Ecto neural progenitor cell (in vitro differentiated cells): ENCODE measurements around the gene SOD2.
"Not testable (repeated sequence)": the region's sequence is repeated elsewhere in the genome, so short reads cannot be mapped to it uniquely, and the experiment has no call there.

ENCODE experiments used
- DNase-seq: peaks from one replicate; pipeline ENCODE4 v3.0.0-alpha.2; 2018; ENCODE audit warnings: low spot score

Gene SOD2

GRCh38 chr6:159682810-159683209 lies 10.2 kb downstream of the SOD2 start:
- no peak for DNase-seq

- DNase-seq: no peak
These were observed 10.7 kb downstream of the SOD2 start for GRCh38 chr6:159682295-159682694.

- DNase-seq: no peak
These were observed 11.7 kb downstream of the SOD2 start for GRCh38 chr6:159681191-159681880.

- no peak for DNase-seq
These were observed 12.9 kb downstream of the SOD2 start for GRCh38 chr6:159680104-159680503.

- no peak for DNase-seq
These were observed 13.7 kb downstream of the SOD2 start for GRCh38 chr6:159679091-159680077.

- no peak for DNase-seq
These were observed 14.5 kb downstream of the SOD2 start for GRCh38 chr6:159678574-159678973.

- no peak for DNase-seq
These were observed 15.4 kb downstream of the SOD2 start for GRCh38 chr6:159677506-159678165.

- DNase-seq: no peak
These were observed 16.0 kb downstream of the SOD2 start for GRCh38 chr6:159676890-159677505.

- not testable (repeated sequence) for DNase-seq
These were observed 16.8 kb downstream of the SOD2 start for GRCh38 chr6:159676236-159676635.

- peak; percentile 19 for DNase-seq
These were observed 27.0 kb downstream of the SOD2 start for GRCh38 chr6:159665868-159666635.

- not testable (repeated sequence) for DNase-seq
These were observed 29.6 kb downstream of the SOD2 start for GRCh38 chr6:159663368-159663889.

GRCh38 chr6:159661977-159662376 lies 31.1 kb downstream of the SOD2 start:
- DNase-seq: peak; percentile 5

GRCh38 chr6:159655409-159655988 lies 37.5 kb downstream of the SOD2 start:
- DNase-seq: peak; percentile 45

- DNase-seq: peak; percentile 6
These were observed 38.5 kb downstream of the SOD2 start for GRCh38 chr6:159654483-159655098.

GRCh38 chr6:159650314-159650713 lies 42.7 kb downstream of the SOD2 start:
- no peak for DNase-seq

GRCh38 chr6:159649441-159649840 lies 43.6 kb downstream of the SOD2 start:
- DNase-seq: no peak

GRCh38 chr6:159646733-159647132 lies 46.3 kb downstream of the SOD2 start:
- DNase-seq: peak; percentile 1

GRCh38 chr6:159646116-159646515 lies 46.9 kb downstream of the SOD2 start:
- DNase-seq: no peak

- DNase-seq: no peak
These were observed 47.4 kb downstream of the SOD2 start for GRCh38 chr6:159645640-159646039.
